GM12891 (cell line): Measurements from ENCODE around the gene TSHR.

Source experiments
- POLR2A ChIP-seq: IDR thresholded peaks from 2 replicates; pipeline ENCODE4 v1.6.1; 2011; ENCODE audit warnings: low read depth, low read length, control low read depth
- POLR2AphosphoS5 ChIP-seq: IDR thresholded peaks from 2 replicates; pipeline ENCODE4 v1.6.1; 2011; ENCODE audit warnings: low read depth, low read length, control low read depth
- SPI1 ChIP-seq: IDR thresholded peaks from 2 replicates; pipeline ENCODE4 v1.6.1; 2011; ENCODE audit warnings: low read depth, low read length, control low read depth
- TAF1 ChIP-seq: IDR thresholded peaks from 2 replicates; pipeline ENCODE4 v1.6.1; 2011; ENCODE audit warnings: low read depth, low read length, control low read depth

DNA sequence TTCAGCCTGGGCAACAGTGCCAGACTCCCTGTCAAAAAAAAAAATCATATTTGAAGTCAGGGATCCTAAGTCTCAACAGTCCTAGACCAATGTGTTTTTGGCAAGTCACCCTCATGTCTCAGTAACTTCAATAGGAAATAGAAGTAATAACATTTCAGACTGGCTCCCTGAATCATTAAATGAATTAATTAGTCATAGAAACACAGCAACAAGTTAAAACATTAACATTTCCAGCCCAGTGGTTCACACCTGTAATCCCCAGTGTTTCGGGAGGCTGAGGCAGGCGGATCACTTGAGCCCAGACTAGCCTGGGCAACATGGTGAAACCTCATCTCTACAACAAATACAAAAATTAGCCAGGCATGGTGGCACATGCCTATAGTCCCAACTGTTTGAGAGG lies 140.1 kb downstream of the TSHR start:
- TF ChIP-seq POLR2A (no peak), POLR2AphosphoS5 (no peak), TAF1 (no peak), SPI1 (no peak)
